T-helper 1 cell treated with Interleukin-12 subunit alpha and Interleukin-12 subunit beta and Interleukin-4 antibody, amounts not matched to agents 30 μg/mL and 1 μg/mL, for 36 hours (primary cell): Measurements from ENCODE around the gene TSBP1.
"Not testable (repeated sequence)": the region's sequence is repeated elsewhere in the genome, so short reads cannot be mapped to it uniquely, and the experiment has no call there.

ENCODE experiments used
- H3K27ac Mint-ChIP-seq: one replicate; pipeline ENCODE4 v1.8.0; 2021; ENCODE audit warnings: mild to moderate bottlenecking, mixed read lengths
- H3K27me3 Mint-ChIP-seq: one replicate; pipeline ENCODE4 v1.8.0; 2021; ENCODE audit warnings: low read depth, mixed read lengths
- H3K36me3 Mint-ChIP-seq: one replicate; pipeline ENCODE4 v1.8.0; 2021; ENCODE audit warnings: low read depth, mixed read lengths
- H3K4me1 Mint-ChIP-seq: one replicate; pipeline ENCODE4 v1.8.0; 2021; ENCODE audit warnings: low read depth, mixed read lengths
- H3K4me3 Mint-ChIP-seq: one replicate; pipeline ENCODE4 v1.8.0; 2021; ENCODE audit warnings: mild to moderate bottlenecking, moderate library complexity, mixed read lengths
- H3K9me3 Mint-ChIP-seq: one replicate; pipeline ENCODE4 v1.8.0; 2021; ENCODE audit warnings: mixed read lengths

TSBP1 gene

DNA sequence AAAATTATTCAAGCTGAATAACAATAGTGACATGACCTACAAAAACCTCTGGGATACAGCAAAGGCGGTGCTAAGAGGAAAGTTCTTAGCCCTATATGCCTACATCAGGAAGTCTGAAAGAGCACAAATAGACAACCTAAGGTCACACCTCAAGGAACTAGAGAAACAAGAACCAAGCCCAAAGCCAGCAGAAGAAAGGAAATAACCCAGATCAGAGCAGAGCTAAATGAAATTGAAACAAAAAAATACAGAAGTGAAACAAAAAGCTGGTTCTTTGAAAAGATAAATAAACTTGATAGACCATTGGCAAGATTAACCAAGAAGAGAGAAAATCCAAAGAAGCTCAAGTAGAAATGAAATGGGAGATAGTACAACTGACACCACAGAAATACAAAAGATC lies 100.3 kb downstream of the TSBP1 start:
- Mint-ChIP-seq H3K4me1 (peaks cover 19% of the 10 kb centered on the region), H3K9me3 (peaks cover 15% of the 10 kb centered on the region), H3K27ac (peak overlapping the region; percentile 53), H3K4me3 (peak overlapping the region; percentile 49), H3K36me3 (peaks cover 8% of the 10 kb centered on the region), H3K27me3 (peaks cover 10% of the 10 kb centered on the region)

DNA sequence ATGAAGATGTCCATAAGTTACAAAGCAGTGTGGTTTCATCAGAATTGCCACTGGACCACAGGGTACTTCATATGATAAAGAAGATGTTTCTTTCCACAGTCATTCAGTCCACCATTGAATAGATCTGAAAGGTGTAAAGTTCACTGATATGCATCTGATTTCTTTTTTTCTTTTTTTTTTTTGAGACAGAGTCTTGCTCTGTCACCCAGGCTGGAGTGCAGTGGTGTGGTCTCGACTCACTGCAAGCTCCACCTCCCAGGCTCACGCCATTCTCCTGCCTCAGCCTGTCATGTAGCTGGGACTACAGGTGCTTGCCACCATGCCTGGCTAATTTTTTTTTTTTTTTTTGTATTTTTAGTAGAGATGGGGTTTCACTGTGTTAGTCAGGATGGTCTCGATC lies 103.2 kb downstream of the TSBP1 start:
- H3K36me3 Mint-ChIP-seq, H3K27me3 Mint-ChIP-seq, H3K27ac Mint-ChIP-seq, H3K4me3 Mint-ChIP-seq: not testable (repeated sequence)
- peaks cover 12% of the 10 kb centered on the region for H3K9me3 Mint-ChIP-seq
- peaks cover 15% of the 10 kb centered on the region for H3K4me1 Mint-ChIP-seq

DNA sequence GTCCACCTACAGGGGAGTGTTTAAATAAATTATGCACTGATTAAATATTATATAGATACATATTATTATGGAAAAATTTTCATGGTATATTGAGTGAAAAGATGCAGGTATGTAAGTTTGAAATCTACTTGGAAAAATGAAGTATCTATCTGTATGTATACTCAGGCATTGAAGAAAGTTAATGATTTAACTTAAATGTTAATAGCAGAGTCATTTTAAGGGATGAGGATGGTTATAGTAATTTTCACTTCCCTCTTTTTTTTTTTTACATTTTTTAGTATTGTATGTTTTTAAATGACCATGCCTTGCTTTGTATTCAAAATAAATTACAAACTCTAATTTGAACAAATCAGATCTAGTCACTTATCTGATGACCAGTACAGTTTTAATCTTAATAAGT lies 104.7 kb downstream of the TSBP1 start:
- Mint-ChIP-seq H3K4me3 (no peak overlapping the region), H3K4me1 (peaks cover 11% of the 10 kb centered on the region), H3K36me3 (peaks cover 5% of the 10 kb centered on the region), H3K9me3 (peaks cover 6% of the 10 kb centered on the region), H3K27me3 (peaks cover 11% of the 10 kb centered on the region), H3K27ac (no peak overlapping the region)

- H3K36me3 Mint-ChIP-seq, H3K27ac Mint-ChIP-seq, H3K4me3 Mint-ChIP-seq, H3K9me3 Mint-ChIP-seq: not testable (repeated sequence)
- Mint-ChIP-seq H3K27me3 (peaks cover 51% of the 10 kb centered on the region), H3K4me1 (peaks cover 13% of the 10 kb centered on the region)
These were observed 114.4 kb downstream of the TSBP1 start for GRCh38 chr6:32257262-32257661.

DNA sequence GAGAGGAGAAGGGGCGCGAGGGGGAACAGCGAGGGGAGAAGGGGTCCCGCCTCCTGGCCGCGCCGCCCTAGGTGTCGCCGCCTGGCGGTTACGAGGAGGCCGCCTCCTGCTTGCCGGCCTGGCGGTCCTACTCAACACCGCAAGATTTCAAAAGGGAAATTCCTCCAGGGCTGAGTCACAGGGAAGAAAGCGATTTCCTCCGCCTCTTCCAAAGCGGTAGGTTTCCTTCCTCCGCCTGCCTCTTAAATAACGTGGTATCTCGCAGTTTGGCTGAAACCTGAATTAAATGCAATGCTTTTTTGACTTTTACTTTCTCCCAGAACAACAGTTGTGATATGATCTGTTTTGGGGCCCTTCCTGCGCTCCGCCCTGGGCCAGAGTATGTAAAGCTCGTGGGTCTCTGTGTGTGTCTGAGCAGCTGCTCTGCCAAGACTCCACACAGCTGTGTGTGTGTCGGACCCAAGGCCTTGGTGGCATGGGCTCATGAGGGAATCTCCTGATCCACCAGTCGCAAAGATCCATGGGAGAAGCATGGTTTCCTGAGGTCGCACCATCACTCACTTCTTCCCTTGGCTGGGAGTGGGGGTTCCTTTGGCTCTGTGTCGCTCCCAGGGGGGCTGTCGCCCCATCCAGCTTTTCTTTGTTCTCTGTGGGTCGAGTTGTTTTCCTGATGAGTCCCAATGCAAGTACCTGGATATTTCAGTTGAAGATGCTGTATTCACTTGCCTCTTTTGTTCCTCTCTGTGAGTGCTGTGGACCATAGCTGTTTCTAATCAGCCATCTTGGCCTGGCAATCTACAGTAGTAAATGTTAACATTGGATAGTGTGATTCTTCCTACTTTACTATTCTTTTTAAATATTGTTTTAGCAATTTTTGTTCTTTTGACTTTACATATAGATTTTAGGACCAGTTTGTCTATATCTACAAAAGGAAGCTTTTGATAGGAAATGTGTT lies 116.2 kb downstream of the TSBP1 start:
- Mint-ChIP-seq H3K9me3 (peaks cover 4% of the 10 kb centered on the region), H3K27me3 (peaks cover 38% of the 10 kb centered on the region), H3K4me3 (peak overlapping the region; percentile 63), H3K4me1 (peaks cover 13% of the 10 kb centered on the region), H3K36me3 (no peaks in the 10 kb centered on the region), H3K27ac (peak overlapping the region; percentile 38)

GRCh38 chr6:32254761-32255198 lies 116.9 kb downstream of the TSBP1 start:
- Mint-ChIP-seq H3K9me3 (no peaks in the 10 kb centered on the region), H3K27ac (peak overlapping the region; percentile 18), H3K4me1 (peaks cover 13% of the 10 kb centered on the region), H3K4me3 (peak overlapping the region; percentile 29), H3K27me3 (peaks cover 31% of the 10 kb centered on the region), H3K36me3 (no peaks in the 10 kb centered on the region)

GRCh38 chr6:32252331-32253009 lies 119.2 kb downstream of the TSBP1 start:
- peaks cover 9% of the 10 kb centered on the region for H3K9me3 Mint-ChIP-seq
- peaks cover 13% of the 10 kb centered on the region for H3K4me1 Mint-ChIP-seq
- no peaks in the 10 kb centered on the region for H3K36me3 Mint-ChIP-seq
- no peak overlapping the region for H3K27ac Mint-ChIP-seq
- peaks cover 22% of the 10 kb centered on the region for H3K27me3 Mint-ChIP-seq
- no peak overlapping the region for H3K4me3 Mint-ChIP-seq

- H3K27me3 Mint-ChIP-seq: peaks cover 22% of the 10 kb centered on the region
- H3K27ac Mint-ChIP-seq: no peak overlapping the region
- H3K36me3 Mint-ChIP-seq: no peaks in the 10 kb centered on the region
- no peak overlapping the region for H3K4me3 Mint-ChIP-seq
- H3K4me1 Mint-ChIP-seq: peaks cover 10% of the 10 kb centered on the region
- H3K9me3 Mint-ChIP-seq: peaks cover 9% of the 10 kb centered on the region
These were observed 122.4 kb downstream of the TSBP1 start for GRCh38 chr6:32249262-32249661.

DNA sequence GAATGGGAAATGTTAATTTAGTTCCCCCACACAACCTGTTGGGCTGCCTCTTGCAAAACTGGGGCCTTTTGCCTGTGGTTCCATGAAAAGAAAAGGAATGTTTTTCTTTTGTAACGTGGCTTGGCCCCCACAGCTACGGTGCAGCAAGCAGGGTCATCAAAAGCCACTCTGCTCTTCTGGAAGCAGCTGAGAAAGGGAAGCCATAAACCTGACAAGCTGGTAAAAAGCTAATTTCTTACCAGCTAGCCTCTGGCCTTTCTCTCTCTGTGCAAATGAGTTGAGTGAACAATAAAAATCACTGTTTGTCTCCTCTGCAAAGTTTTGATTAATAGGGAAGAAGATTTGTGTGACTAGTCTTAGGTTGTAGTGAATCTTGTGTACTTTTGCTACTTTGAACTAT lies 124.3 kb downstream of the TSBP1 start:
- H3K4me3 Mint-ChIP-seq: no peak overlapping the region
- peaks cover 24% of the 10 kb centered on the region for H3K27me3 Mint-ChIP-seq
- H3K9me3 Mint-ChIP-seq: peaks cover 9% of the 10 kb centered on the region
- no peak overlapping the region for H3K27ac Mint-ChIP-seq
- H3K36me3 Mint-ChIP-seq: no peaks in the 10 kb centered on the region
- peaks cover 5% of the 10 kb centered on the region for H3K4me1 Mint-ChIP-seq

GRCh38 chr6:32244946-32245398 lies 126.7 kb downstream of the TSBP1 start:
- Mint-ChIP-seq H3K4me1 (peaks cover 19% of the 10 kb centered on the region), H3K4me3 (peak overlapping the region; percentile 58), H3K27me3 (peaks cover 30% of the 10 kb centered on the region), H3K36me3 (no peaks in the 10 kb centered on the region), H3K27ac (peak overlapping the region; percentile 56), H3K9me3 (peaks cover 9% of the 10 kb centered on the region)

DNA sequence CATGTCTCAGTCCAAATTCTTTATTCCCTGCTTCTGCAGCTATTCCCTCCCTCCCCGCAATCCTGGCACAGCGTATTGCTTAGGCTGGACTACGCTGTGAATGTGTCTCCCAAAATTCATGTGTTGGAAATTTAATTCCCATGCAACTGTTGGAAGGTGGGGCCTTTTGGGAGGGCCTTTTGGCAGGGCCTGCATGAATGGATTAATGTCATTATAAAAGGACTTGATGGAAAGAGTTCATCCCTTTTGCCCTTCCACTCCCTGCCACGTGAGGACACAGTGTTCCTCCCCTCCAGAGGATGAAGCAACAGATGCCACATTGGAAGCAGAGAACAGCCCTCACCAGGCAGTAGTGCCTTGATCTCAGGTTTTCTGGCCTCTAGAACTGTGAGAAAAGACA lies 127.4 kb downstream of the TSBP1 start:
- H3K9me3 Mint-ChIP-seq: peaks cover 6% of the 10 kb centered on the region
- H3K36me3 Mint-ChIP-seq: no peaks in the 10 kb centered on the region
- H3K4me1 Mint-ChIP-seq: peaks cover 19% of the 10 kb centered on the region
- no peak overlapping the region for H3K4me3 Mint-ChIP-seq
- no peak overlapping the region for H3K27ac Mint-ChIP-seq
- H3K27me3 Mint-ChIP-seq: peaks cover 33% of the 10 kb centered on the region
